Measurements from ENCODE around the gene FBXO36. TPM values are rescaled to one million over a fixed set of nuclear protein-coding genes. Genes with fewer than 3 reads are reported as not detected.

The FBXO36 gene
- total and polyA plus RNA-seq, 2 experiments from 2014 or later, result 5.8 to 7.6 TPM

GRCh38 chr2:229931241-229931640 is 8.9 kb downstream of the FBXO36 start (continued):
- TF ChIP-seq ZNF462 (CRISPR knock-in tag; IDR thresholded peaks at IDR 0.05), result no peak
- TF ChIP-seq ETS1 (IDR thresholded peaks at IDR 0.05), result no peak
- no peak for TF ChIP-seq EZH2phosphoT487 (IDR thresholded peaks at IDR 0.05; ENCODE audit: unreplicated experiment)
- TF ChIP-seq EZH2 (IDR thresholded peaks at IDR 0.05; ENCODE audit: low read depth, unreplicated experiment), result no peak
- TF ChIP-seq POLR2AphosphoS5 (IDR thresholded peaks at IDR 0.05; ENCODE audit: low read depth), result no peak

- no peak overlapping the region for H2AFZ ChIP-seq
- H3K27me3 Mint-ChIP-seq (ENCODE audit: insufficient read depth, low read depth, poor library complexity), result no peaks in the 10 kb centered on the region
- H3K27ac Mint-ChIP-seq, result no peak overlapping the region
- H4K20me1 ChIP-seq (replicated peaks; ENCODE audit: insufficient read depth), result no peaks in the 10 kb centered on the region; the same call in 1 of the 2 replicates
- DNase-seq (ENCODE audit: low spot score) (no peak), ATAC-seq (no peak)
- no peak overlapping the region for H3K4me3 Mint-ChIP-seq
- no peaks in the 10 kb centered on the region for H3K4me1 Mint-ChIP-seq
- H3K4me1 ChIP-seq (ENCODE audit: insufficient read depth), result no peaks in the 10 kb centered on the region
- no peaks in the 10 kb centered on the region for H3K27me3 ChIP-seq (ENCODE audit: insufficient read depth)
- no peaks in the 10 kb centered on the region for H3F3A ChIP-seq (replicated peaks; ENCODE audit: low read depth)
- no peaks in the 10 kb centered on the region for H3K36me3 ChIP-seq (ENCODE audit: insufficient read depth)
- H3K36me3 Mint-ChIP-seq (ENCODE audit: low read depth), result peaks cover 10% of the 10 kb centered on the region; the same call in 2 of the 3 replicates
- H3K79me2 ChIP-seq (replicated peaks; ENCODE audit: insufficient read depth), result no peaks in the 10 kb centered on the region
- no peak overlapping the region for H3K4me2 ChIP-seq
- no peak overlapping the region for H3K4me3 ChIP-seq
- H3K27ac ChIP-seq (ENCODE audit: low read depth), result no peak overlapping the region
- H3K9me2 ChIP-seq (ENCODE audit: insufficient read depth), result 0 out of 2 replicates have a peak, but pooled peaks cover 2% of the 10 kb centered on the region
- no peaks in the 10 kb centered on the region; the same call in 2 of the 3 replicates for H3K9me3 Mint-ChIP-seq
- no peak for TF ChIP-seq ZNF462 (CRISPR knock-in tag; IDR thresholded peaks at IDR 0.05)
- TF ChIP-seq ETS1 (IDR thresholded peaks at IDR 0.05), result no peak
- no peak for TF ChIP-seq STAT1 (IDR thresholded peaks at IDR 0.05; ENCODE audit: unreplicated experiment)
These were observed 15.2 kb downstream of the FBXO36 start for GRCh38 chr2:229937537-229937936.
